HepG2 (cell line): ENCODE results near the gene INPP4B. TPM values are rescaled to one million over a fixed set of nuclear protein-coding genes. Genes with fewer than 3 reads are reported as not detected.

Experiments
- ATAC-seq: fragments of 200-7000 bp; cut with Tn5 transposase; 3 replicates; pipeline ENCODE4 v1.9.1; 2020; ENCODE audit warnings: mild to moderate bottlenecking, moderate library complexity
- BruUV-seq: library from RNA; stranded (reverse); fragments of 400-500 nt; replicated peaks from 2 replicates; lab custom pipeline; 2021; lab: Mats Ljungman, UMichigan
- CTCF ChIA-PET: fragments of 300-600 bp; formaldehyde crosslinking; extraction: SDS; loops from one replicate; lab custom pipeline; 2021; ENCODE audit warnings: low total read pairs, inconsistent platforms, low intra/inter-chr PET ratio; lab: Yijun Ruan, JAX
- POLR2A ChIA-PET: fragments of 350-600 bp; sonication (Branson Sonifier 250); formaldehyde crosslinking; loops from one replicate; lab custom pipeline; 2020; ENCODE audit warnings: antibody characterized with exemption, inconsistent platforms; lab: Yijun Ruan, JAX
- DNase-seq: peaks from one replicate; pipeline ENCODE4 v3.0.0-alpha.2; 2015; ENCODE audit warnings: low spot score
- FAIRE-seq: peaks from 3 replicates; lab custom pipeline; 2011; peaks lifted over from hg19 to GRCh38; lab: Jason Lieb, UNC
- H2AFZ ChIP-seq: one replicate; pipeline ENCODE4 v1.6.1; 2011; ENCODE audit warnings: low read length, inconsistent platforms
- H3K27ac ChIP-seq: fragments of 300-600 bp; 3 replicates; pipeline ENCODE4 v1.8.0; 2011; ENCODE audit warnings: mixed run types, mild to moderate bottlenecking, mixed read lengths, low read length, inconsistent platforms; ENCODE audit not compliant: insufficient read depth; ENCODE audit errors: extremely low read length
- H3K27me3 ChIP-seq, 2 experiments: fragments of 200-600 bp in 1 of 2; 2 replicates in 1 of 2; 3 replicates in 1 of 2; pipeline versions ENCODE4 v1.6.0 to v1.8.0; 2011; ENCODE audit warnings: low read length in 2 of 2, mild to moderate bottlenecking in 2 of 2, moderate library complexity in 2 of 2, inconsistent platforms in 1 of 2; ENCODE audit not compliant: insufficient read depth in 2 of 2, control insufficient read depth in 1 of 2
- H3K36me3 ChIP-seq, 2 experiments: fragments of 200-600 bp in 1 of 2; replicated peaks in 1 of 2; 2 replicates in 1 of 2; 3 replicates in 1 of 2; pipeline versions ENCODE4 v1.5.1 to v1.8.0; 2011; ENCODE audit warnings: low read length in 2 of 2, inconsistent platforms in 1 of 2; ENCODE audit not compliant: insufficient read depth in 2 of 2, control insufficient read depth in 1 of 2
- H3K4me1 ChIP-seq: 2 replicates; pipeline ENCODE4 v1.5.1; 2012; ENCODE audit warnings: low read length, inconsistent platforms; ENCODE audit not compliant: insufficient read depth
- H3K4me2 ChIP-seq: 2 replicates; pipeline ENCODE4 v1.6.0; 2011; ENCODE audit warnings: low read depth, low read length, inconsistent platforms
- H3K4me3 ChIP-seq, 3 experiments: fragments of 200-600 bp in 1 of 3; sonication (generic), shearing (Covaris generic) in 1 of 3; replicated peaks in 1 of 3; 2 replicates each; pipeline ENCODE4 v1.5.1; 2011 to 2016; ENCODE audit warnings: low read length in 3 of 3, inconsistent platforms in 2 of 3, low read depth in 2 of 3, mild to moderate bottlenecking in 2 of 3, control low read depth in 1 of 3, mixed read lengths in 1 of 3; ENCODE audit not compliant: insufficient read depth in 1 of 3
- H3K79me2 ChIP-seq: one replicate; pipeline ENCODE4 v1.6.1; 2011; ENCODE audit warnings: low read length, inconsistent platforms; ENCODE audit not compliant: insufficient read depth
- H3K9ac ChIP-seq: 2 replicates; pipeline ENCODE4 v1.6.0; 2011; ENCODE audit warnings: mild to moderate bottlenecking, low read depth, low read length, inconsistent platforms; ENCODE audit not compliant: insufficient read depth
- H3K9me3 ChIP-seq: 2 replicates; pipeline ENCODE4 v1.5.1; 2012; ENCODE audit warnings: mild to moderate bottlenecking, low read length
- H4K20me1 ChIP-seq: 2 replicates; pipeline ENCODE4 v1.6.0; 2011; ENCODE audit warnings: inconsistent platforms, mild to moderate bottlenecking, low read length, moderate library complexity; ENCODE audit not compliant: insufficient read depth
- ARNT ChIP-seq: fragments of 450-650 bp; IDR thresholded peaks from 2 replicates; pipeline ENCODE4 v1.6.1; 2017
- DMAP1 ChIP-seq: IDR thresholded peaks from 2 replicates; pipeline ENCODE4 v1.6.1; 2016
- ESRRA ChIP-seq: sonication (generic); formaldehyde crosslinking; IDR thresholded peaks from 2 replicates; pipeline ENCODE4 v1.5.1; 2020; ENCODE audit warnings: mild to moderate bottlenecking, low read depth, missing genetic modification reagents
- FOSL2 ChIP-seq: sonication (generic); formaldehyde crosslinking; IDR thresholded peaks from 2 replicates; pipeline ENCODE4 v1.4.0; 2020; ENCODE audit warnings: missing genetic modification reagents
- KLF9 ChIP-seq: IDR thresholded peaks from 2 replicates; pipeline ENCODE4 v1.6.1; 2016; ENCODE audit warnings: low read depth
- NCOA2 ChIP-seq: sonication (generic); formaldehyde crosslinking; IDR thresholded peaks from 2 replicates; pipeline ENCODE4 v1.8.0; 2022; ENCODE audit warnings: inconsistent platforms
- RARG ChIP-seq: sonication (generic); formaldehyde crosslinking; IDR thresholded peaks from 2 replicates; pipeline ENCODE4 v1.4.0; 2020; ENCODE audit warnings: low read depth, mild to moderate bottlenecking, missing genetic modification reagents
- WIZ ChIP-seq: sonication (generic); formaldehyde crosslinking; IDR thresholded peaks from 2 replicates; pipeline ENCODE4 v1.5.1; 2020; ENCODE audit warnings: mild to moderate bottlenecking, missing genetic modification reagents
- ZBTB38 ChIP-seq: sonication (generic); formaldehyde crosslinking; IDR thresholded peaks from 2 replicates; pipeline ENCODE4 v1.5.1; 2020; ENCODE audit warnings: mild to moderate bottlenecking, missing genetic modification reagents
- ZNF225 ChIP-seq: sonication (generic); formaldehyde crosslinking; IDR thresholded peaks from 2 replicates; pipeline ENCODE4 v1.4.0; 2020; ENCODE audit warnings: mild to moderate bottlenecking, missing genetic modification reagents
- ZNF263 ChIP-seq: sonication (generic); formaldehyde crosslinking; IDR thresholded peaks from 2 replicates; pipeline ENCODE4 v1.4.0; 2020; ENCODE audit warnings: missing genetic modification reagents
- ZNF30 ChIP-seq: sonication (generic); formaldehyde crosslinking; IDR thresholded peaks from 2 replicates; pipeline ENCODE4 v1.5.0; 2020; ENCODE audit warnings: mild to moderate bottlenecking, missing genetic modification reagents
- ZNF441 ChIP-seq: sonication (generic); formaldehyde crosslinking; IDR thresholded peaks from 2 replicates; pipeline ENCODE4 v1.7.0; 2021; ENCODE audit warnings: missing genetic modification reagents, borderline replicate concordance
- WGBS: methylation state at CpG from one replicate; pipeline ENCODE4 v1.1.6; 2017; ENCODE audit warnings: low lambda C conversion rate; 5-methylcytosine and 5-hydroxymethylcytosine counted together
- in situ Hi-C: cut with HindIII; loops from 2 replicates; pipeline ENCODE4 v1.10.0; 2017; ENCODE audit warnings: low pct_unique_long_range_greater_than_20kb; ENCODE audit not compliant: extremely low pct_ligation_motif_present
- intact Hi-C: fragments of 100-400 bp; cut with micrococcal nuclease; formaldehyde crosslinking; loops from one replicate; pipeline ENCODE4 v1.10.0; 2022; ENCODE audit not compliant: unreplicated experiment
- polyA plus RNA-seq, 8 experiments: library from polyadenylated mRNA; depleted of rRNA in 3 of 8; stranded (reverse) in 7 of 8; unstranded in 1 of 8; fragments of >200 nt; fragmentation: Illumina TruSeq in 4 of 8; extraction: Trizol in 4 of 8; gene quantifications; 2 replicates each; pipeline versions ENCODE4 v1.2.1 to v1.2.3, GENCODE V29; 2011 to 2016; ENCODE audit warnings: low read depth in 4 of 8, missing spikeins in 1 of 8, mixed read lengths in 1 of 8; ENCODE audit not compliant: insufficient read depth in 1 of 8
- total RNA-seq, 5 experiments: library from RNA; depleted of rRNA; stranded (reverse); fragments of >200 nt; fragmentation: Illumina TruSeq; extraction: Trizol; gene quantifications; 2 replicates each; pipeline ENCODE4 v1.2.3, GENCODE V29; 2016; ENCODE audit warnings: low read depth in 1 of 5
- TF ChIP-seq, protein P1 (sequence below): fragments of 450-650 bp; IDR thresholded peaks from 2 replicates; pipeline ENCODE4 v1.6.1; 2016
- TF ChIP-seq, protein P2 (sequence below): sonication (generic); formaldehyde crosslinking; IDR thresholded peaks from 2 replicates; pipeline ENCODE4 v1.5.0; 2020; ENCODE audit warnings: missing genetic modification reagents
- TF ChIP-seq, protein P3 (sequence below): sonication (generic); formaldehyde crosslinking; conservative IDR thresholded peaks from 2 replicates; pipeline ENCODE4 v1.8.0; 2022; ENCODE audit warnings: missing genetic modification reagents

INPP4B gene
- total and polyA plus RNA-seq, 2 of the 13 experiments (the other 11 are each of a cell fraction or from before 2014, with no cell fraction given), result not detected

DNA sequence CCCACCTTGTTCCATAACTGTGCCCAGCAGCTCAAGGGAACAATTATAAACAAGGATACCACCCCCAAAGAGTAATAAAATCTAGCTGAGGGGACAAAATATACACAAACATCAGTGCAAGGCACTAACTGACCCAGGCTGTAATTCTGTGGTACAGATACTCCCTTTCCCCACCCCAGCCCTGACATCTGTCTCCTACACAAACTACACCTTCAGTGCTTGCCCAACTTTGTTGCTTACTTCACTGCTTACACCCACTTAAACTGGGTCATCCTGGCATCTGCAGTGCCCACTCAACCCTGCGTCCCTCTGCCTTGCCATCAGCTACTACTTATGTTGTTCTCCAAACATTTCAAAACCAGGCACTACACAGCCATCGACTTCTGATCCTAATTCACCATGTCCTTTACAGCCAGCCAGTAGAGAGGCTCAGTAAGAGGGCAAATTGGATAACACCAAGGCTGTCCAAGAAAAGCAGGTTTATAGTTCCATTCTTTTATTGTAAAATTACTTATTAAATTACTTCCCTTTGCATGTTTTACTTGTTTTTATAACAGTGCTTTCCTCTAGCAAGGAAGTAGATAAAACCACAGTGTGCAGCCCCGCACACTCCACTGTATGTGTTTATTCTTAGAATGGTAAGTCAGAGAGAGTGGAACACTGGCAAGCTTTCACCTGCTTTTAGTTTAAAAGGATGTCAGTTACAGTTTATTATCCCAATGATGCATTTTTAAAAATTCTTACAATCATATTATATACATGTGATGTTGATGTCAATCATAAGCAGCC is 149.6 kb downstream of the INPP4B start:
- no peaks in the 10 kb centered on the region for H3K4me1 ChIP-seq
- H3K4me2 ChIP-seq, result no peak overlapping the region
- no peak overlapping the region for H3K27ac ChIP-seq
- DNase-seq (no peak), ATAC-seq (no peak), FAIRE-seq (no peak)
- no peaks in the 10 kb centered on the region for H3K79me2 ChIP-seq
- no peaks in the 10 kb centered on the region for H4K20me1 ChIP-seq
- H3K36me3 ChIP-seq, result no peaks in the 10 kb centered on the region
- no peak overlapping the region for H3K4me3 ChIP-seq
- intact Hi-C loops, result no loop called here
- 5% methylated on average over 3 of the region's 3 CpGs for WGBS
- no peaks in the 10 kb centered on the region for H3K27me3 ChIP-seq
- ChIA-PET CTCF (no interaction called here), POLR2A (no interaction called here)
- TF ChIP-seq RARG (CRISPR knock-in tag) (no peak), NCOA2 (CRISPR knock-in tag) (no peak), ZNF30 (CRISPR knock-in tag) (no peak), ZBTB38 (CRISPR knock-in tag) (no peak), ZNF263 (no peak), ZNF441 (CRISPR knock-in tag) (no peak), ZNF225 (no peak), KLF9 (CRISPR knock-in tag) (no peak), WIZ (no peak), FOSL2 (CRISPR knock-in tag) (no peak), ARNT (no peak), DMAP1 (no peak), ESRRA (CRISPR knock-in tag) (no peak)
- TF ChIP-seq, protein P1, sequence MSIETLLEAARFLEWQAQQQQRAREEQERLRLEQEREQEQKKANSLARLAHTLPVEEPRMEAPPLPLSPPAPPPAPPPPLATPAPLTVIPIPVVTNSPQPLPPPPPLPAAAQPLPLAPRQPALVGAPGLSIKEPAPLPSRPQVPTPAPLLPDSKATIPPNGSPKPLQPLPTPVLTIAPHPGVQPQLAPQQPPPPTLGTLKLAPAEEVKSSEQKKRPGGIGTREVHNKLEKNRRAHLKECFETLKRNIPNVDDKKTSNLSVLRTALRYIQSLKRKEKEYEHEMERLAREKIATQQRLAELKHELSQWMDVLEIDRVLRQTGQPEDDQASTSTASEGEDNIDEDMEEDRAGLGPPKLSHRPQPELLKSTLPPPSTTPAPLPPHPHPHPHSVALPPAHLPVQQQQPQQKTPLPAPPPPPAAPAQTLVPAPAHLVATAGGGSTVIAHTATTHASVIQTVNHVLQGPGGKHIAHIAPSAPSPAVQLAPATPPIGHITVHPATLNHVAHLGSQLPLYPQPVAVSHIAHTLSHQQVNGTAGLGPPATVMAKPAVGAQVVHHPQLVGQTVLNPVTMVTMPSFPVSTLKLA, result no peak
- TF ChIP-seq, protein P2, sequence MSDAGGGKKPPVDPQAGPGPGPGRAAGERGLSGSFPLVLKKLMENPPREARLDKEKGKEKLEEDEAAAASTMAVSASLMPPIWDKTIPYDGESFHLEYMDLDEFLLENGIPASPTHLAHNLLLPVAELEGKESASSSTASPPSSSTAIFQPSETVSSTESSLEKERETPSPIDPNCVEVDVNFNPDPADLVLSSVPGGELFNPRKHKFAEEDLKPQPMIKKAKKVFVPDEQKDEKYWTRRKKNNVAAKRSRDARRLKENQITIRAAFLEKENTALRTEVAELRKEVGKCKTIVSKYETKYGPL (CRISPR knock-in tag), result no peak
- TF ChIP-seq, protein P3, sequence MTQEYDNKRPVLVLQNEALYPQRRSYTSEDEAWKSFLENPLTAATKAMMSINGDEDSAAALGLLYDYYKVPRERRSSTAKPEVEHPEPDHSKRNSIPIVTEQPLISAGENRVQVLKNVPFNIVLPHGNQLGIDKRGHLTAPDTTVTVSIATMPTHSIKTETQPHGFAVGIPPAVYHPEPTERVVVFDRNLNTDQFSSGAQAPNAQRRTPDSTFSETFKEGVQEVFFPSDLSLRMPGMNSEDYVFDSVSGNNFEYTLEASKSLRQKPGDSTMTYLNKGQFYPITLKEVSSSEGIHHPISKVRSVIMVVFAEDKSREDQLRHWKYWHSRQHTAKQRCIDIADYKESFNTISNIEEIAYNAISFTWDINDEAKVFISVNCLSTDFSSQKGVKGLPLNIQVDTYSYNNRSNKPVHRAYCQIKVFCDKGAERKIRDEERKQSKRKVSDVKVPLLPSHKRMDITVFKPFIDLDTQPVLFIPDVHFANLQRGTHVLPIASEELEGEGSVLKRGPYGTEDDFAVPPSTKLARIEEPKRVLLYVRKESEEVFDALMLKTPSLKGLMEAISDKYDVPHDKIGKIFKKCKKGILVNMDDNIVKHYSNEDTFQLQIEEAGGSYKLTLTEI (CRISPR knock-in tag), result no peak
- H3K9me3 ChIP-seq, result peaks cover 13% of the 10 kb centered on the region
- in situ Hi-C loops, result no loop called here
- no peak overlapping the region for H3K9ac ChIP-seq
- no peak overlapping the region for H2AFZ ChIP-seq
- BruUV-seq, result no TSS peak
